ENCODE results near the gene LSP1. TPM values are rescaled to one million over a fixed set of nuclear protein-coding genes. Genes with fewer than 3 reads are reported as not detected.

LSP1 gene
- total RNA-seq, 1 donor from 2014 or later: 2.5 TPM

DNA sequence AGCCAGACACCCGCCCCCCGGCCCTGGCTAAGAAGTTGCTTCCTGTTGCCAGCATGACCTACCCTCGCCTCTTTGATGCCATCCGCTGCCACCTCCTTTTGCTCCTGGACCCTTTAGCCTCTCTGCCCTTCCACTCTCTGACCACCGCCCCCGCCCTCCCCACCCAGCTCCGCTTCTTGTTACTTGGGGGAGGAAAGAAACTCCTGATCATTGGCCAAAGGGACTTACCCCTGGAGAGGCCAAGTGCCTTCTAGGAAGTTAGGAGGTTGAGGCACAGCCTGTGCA lies 38.9 kb downstream of the LSP1 start, which contains the start of gene PRR33:
Gene PRR33 (minus strand): TSS at position 65 of the 285 bp plus-strand sequence. CDS start 1,311 bp downstream, outside the sequence.
- H3K9me3 Mint-ChIP-seq (ENCODE audit: unreplicated experiment): peaks cover 3% of the 10 kb centered on the region
- DNase-seq: no peak
- no peaks in the 10 kb centered on the region for H3K36me3 Mint-ChIP-seq (ENCODE audit: unreplicated experiment)
- no peak within 1 kb of the TSS for H3K27ac Mint-ChIP-seq (ENCODE audit: unreplicated experiment)
- TF ChIP-seq, protein P1, sequence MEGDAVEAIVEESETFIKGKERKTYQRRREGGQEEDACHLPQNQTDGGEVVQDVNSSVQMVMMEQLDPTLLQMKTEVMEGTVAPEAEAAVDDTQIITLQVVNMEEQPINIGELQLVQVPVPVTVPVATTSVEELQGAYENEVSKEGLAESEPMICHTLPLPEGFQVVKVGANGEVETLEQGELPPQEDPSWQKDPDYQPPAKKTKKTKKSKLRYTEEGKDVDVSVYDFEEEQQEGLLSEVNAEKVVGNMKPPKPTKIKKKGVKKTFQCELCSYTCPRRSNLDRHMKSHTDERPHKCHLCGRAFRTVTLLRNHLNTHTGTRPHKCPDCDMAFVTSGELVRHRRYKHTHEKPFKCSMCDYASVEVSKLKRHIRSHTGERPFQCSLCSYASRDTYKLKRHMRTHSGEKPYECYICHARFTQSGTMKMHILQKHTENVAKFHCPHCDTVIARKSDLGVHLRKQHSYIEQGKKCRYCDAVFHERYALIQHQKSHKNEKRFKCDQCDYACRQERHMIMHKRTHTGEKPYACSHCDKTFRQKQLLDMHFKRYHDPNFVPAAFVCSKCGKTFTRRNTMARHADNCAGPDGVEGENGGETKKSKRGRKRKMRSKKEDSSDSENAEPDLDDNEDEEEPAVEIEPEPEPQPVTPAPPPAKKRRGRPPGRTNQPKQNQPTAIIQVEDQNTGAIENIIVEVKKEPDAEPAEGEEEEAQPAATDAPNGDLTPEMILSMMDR (IDR thresholded peaks at IDR 0.05; ENCODE audit: partially characterized antibody, unreplicated experiment): no peak
- no peaks in the 10 kb centered on the region for H3K27me3 Mint-ChIP-seq (ENCODE audit: unreplicated experiment)
- no peak within 1 kb of the TSS for H3K4me3 Mint-ChIP-seq (ENCODE audit: unreplicated experiment)
- no peaks in the 10 kb centered on the region for H3K4me1 Mint-ChIP-seq (ENCODE audit: low read depth, unreplicated experiment)

DNA sequence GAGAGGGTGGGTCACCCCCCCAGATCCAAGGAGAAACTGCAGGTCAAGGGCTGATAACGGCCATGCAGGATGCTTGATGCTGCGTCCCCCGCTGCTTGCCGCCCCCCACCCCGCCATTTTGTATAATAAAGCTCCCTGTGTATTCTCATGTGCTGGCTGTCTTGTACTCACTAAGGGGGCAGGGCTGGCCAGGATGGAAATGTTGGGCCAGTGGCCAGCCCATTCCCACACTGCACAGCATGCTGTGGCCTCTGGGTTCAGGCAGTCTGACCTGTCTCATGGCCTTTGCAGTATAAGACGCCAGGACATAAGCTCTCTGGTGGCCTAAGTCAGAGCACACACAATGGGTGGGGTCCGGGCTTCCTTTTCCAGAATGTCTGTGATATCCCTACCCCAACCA lies 39.2 kb downstream of the LSP1 start:
- no peaks in the 10 kb centered on the region for H3K4me1 Mint-ChIP-seq (ENCODE audit: low read depth, unreplicated experiment)
- TF ChIP-seq, protein P1 (IDR thresholded peaks at IDR 0.05; ENCODE audit: partially characterized antibody, unreplicated experiment): no peak
- no peak for DNase-seq
- no peaks in the 10 kb centered on the region for H3K27me3 Mint-ChIP-seq (ENCODE audit: unreplicated experiment)
- no peaks in the 10 kb centered on the region for H3K36me3 Mint-ChIP-seq (ENCODE audit: unreplicated experiment)
- H3K27ac Mint-ChIP-seq (ENCODE audit: unreplicated experiment): no peak overlapping the region
- H3K4me3 Mint-ChIP-seq (ENCODE audit: unreplicated experiment): no peak overlapping the region
- H3K9me3 Mint-ChIP-seq (ENCODE audit: unreplicated experiment): peaks cover 3% of the 10 kb centered on the region

DNA sequence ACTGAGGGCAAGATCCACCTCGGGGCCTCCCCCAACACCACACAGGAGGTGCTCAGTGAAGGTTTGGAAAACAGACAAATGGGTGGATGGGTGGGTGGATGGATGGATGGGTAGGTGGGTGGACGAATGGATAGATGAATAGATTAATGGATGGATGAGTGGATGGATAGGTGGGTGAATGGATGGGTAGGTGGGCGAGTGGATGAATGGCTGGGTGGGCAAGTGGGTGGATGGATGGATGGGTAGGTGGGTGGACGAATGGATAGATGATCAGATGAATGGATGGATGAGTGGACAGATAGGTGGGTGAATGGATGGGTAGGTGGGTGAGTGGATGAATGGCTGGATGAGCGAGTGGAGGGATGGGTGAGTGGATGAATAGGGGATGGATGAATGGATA lies 39.7 kb downstream of the LSP1 start:
- H3K4me3 Mint-ChIP-seq (ENCODE audit: unreplicated experiment): no peak overlapping the region
- TF ChIP-seq, protein P1 (IDR thresholded peaks at IDR 0.05; ENCODE audit: partially characterized antibody, unreplicated experiment): no peak
- H3K27ac Mint-ChIP-seq (ENCODE audit: unreplicated experiment): no peak overlapping the region
- no peaks in the 10 kb centered on the region for H3K36me3 Mint-ChIP-seq (ENCODE audit: unreplicated experiment)
- no peaks in the 10 kb centered on the region for H3K27me3 Mint-ChIP-seq (ENCODE audit: unreplicated experiment)
- peaks cover 3% of the 10 kb centered on the region for H3K9me3 Mint-ChIP-seq (ENCODE audit: unreplicated experiment)
- DNase-seq: no peak
- no peaks in the 10 kb centered on the region for H3K4me1 Mint-ChIP-seq (ENCODE audit: low read depth, unreplicated experiment)

DNA sequence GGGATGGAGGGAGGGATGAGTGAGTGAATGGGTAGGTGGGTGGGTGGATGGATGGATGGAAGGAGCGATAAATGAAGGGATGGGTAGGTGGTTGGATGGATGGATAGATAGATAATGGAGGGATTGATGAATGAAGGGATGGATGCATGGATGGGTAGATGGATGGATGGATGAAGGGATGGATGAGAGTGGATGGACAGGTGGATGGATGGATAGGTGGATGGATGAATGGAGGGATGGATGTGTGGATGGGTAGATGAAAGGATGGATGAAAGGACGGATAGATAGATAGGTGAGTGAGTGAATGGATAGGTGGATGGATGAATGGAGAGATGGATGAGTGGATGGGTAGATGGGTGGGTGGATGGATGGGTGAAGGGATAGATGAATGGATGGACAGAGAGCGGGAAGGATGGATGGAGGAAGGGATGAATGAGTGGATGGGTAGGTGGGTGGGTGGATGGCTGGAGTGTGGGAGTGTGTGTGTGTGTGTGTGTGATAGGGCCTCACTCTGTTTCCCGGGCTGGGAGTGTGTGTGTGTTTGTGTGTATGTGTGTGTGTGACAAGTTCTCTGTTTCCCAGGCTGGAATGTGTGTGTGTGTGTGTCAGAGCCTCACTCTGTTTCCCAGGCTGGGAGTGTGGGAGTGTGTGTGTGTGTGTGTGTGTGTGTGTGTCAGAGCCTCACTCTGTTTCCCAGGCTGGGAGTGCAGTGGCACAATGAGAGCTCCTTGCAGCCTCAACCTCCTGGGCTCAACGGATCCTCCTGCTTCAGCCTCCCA lies 40.9 kb downstream of the LSP1 start:
- peaks cover 3% of the 10 kb centered on the region for H3K9me3 Mint-ChIP-seq (ENCODE audit: unreplicated experiment)
- H3K27me3 Mint-ChIP-seq (ENCODE audit: unreplicated experiment): no peaks in the 10 kb centered on the region
- H3K36me3 Mint-ChIP-seq (ENCODE audit: unreplicated experiment): no peaks in the 10 kb centered on the region
- H3K27ac Mint-ChIP-seq (ENCODE audit: unreplicated experiment): no peak overlapping the region
- H3K4me3 Mint-ChIP-seq (ENCODE audit: unreplicated experiment): no peak overlapping the region
- TF ChIP-seq, protein P1 (IDR thresholded peaks at IDR 0.05; ENCODE audit: partially characterized antibody, unreplicated experiment): no peak
- no peaks in the 10 kb centered on the region for H3K4me1 Mint-ChIP-seq (ENCODE audit: low read depth, unreplicated experiment)
- no peak for DNase-seq

DNA sequence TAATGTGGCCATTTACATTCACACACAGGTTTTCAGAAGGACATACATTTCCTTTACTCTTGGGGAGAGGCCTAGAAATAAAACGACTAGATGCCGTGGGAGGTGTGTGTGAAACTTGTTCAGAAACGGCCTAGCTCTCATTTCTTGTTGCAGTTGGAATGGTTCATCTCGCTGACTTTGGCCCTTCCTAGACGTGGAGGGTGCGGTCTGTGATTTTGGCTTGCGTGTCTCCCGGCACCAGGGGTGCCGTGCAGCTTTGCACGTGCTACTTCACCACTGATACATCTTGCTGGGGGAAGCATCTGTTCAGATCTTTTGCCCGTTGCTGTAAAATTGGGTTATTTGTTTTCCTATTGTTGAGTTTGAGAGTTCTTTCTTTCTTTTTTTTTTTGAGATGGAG lies 41.9 kb downstream of the LSP1 start:
- Mint-ChIP-seq H3K4me1 (ENCODE audit: low read depth, unreplicated experiment) (no peaks in the 10 kb centered on the region), H3K4me3 (ENCODE audit: unreplicated experiment) (no peak overlapping the region), H3K9me3 (ENCODE audit: unreplicated experiment) (peaks cover 3% of the 10 kb centered on the region), H3K36me3 (ENCODE audit: unreplicated experiment) (no peaks in the 10 kb centered on the region), H3K27me3 (ENCODE audit: unreplicated experiment) (no peaks in the 10 kb centered on the region), H3K27ac (ENCODE audit: unreplicated experiment) (no peak overlapping the region)
- DNase-seq: no peak
- TF ChIP-seq, protein P1 (IDR thresholded peaks at IDR 0.05; ENCODE audit: partially characterized antibody, unreplicated experiment): no peak

Measured in glutamatergic neuron (in vitro differentiated cells).